ENCODE results near the gene SDC3.
A peak's percentile ranks its signal among the peaks of the same experiment; 100 is the strongest.

Gene SDC3

GRCh38 chr1:30823627-30823968 is 85.0 kb downstream of the SDC3 start:
- Mint-ChIP-seq H3K4me1 (peaks cover 43% of the 10 kb centered on the region), H3K27ac (peak overlapping the region; percentile 81 to 96 (median 83)), H3K4me3 (peak overlapping the region; percentile 80 to 86 (median 83)), H3K27me3 (ENCODE audit: low read depth) (peaks cover 29% of the 10 kb centered on the region), H3K9me3 (no peaks in the 10 kb centered on the region), H3K36me3 (ENCODE audit: low read depth) (no peaks in the 10 kb centered on the region)
- TF ChIP-seq CTCF (IDR thresholded peaks at IDR 0.05; ENCODE audit: unreplicated experiment in 3 of 3) = no peak

GRCh38 chr1:30822966-30823581 is 85.5 kb downstream of the SDC3 start:
- TF ChIP-seq CTCF (IDR thresholded peaks at IDR 0.05; ENCODE audit: unreplicated experiment in 3 of 3) = no peak
- H3K36me3 Mint-ChIP-seq (ENCODE audit: low read depth) = no peaks in the 10 kb centered on the region
- peak overlapping the region; percentile 10 to 36 (median 29) for H3K4me3 Mint-ChIP-seq
- H3K27ac Mint-ChIP-seq = peak overlapping the region in 2 of 3 experiments; percentile 81 to 96
- H3K27me3 Mint-ChIP-seq (ENCODE audit: low read depth) = peaks cover 30% of the 10 kb centered on the region
- peaks cover 47% of the 10 kb centered on the region for H3K4me1 Mint-ChIP-seq
- H3K9me3 Mint-ChIP-seq = no peaks in the 10 kb centered on the region

- no peak for TF ChIP-seq CTCF (IDR thresholded peaks at IDR 0.05; ENCODE audit: unreplicated experiment in 3 of 3)
- peaks cover 28% of the 10 kb centered on the region for H3K27me3 Mint-ChIP-seq (ENCODE audit: low read depth)
- H3K4me3 Mint-ChIP-seq = no peak overlapping the region
- H3K4me1 Mint-ChIP-seq = peaks cover 50% of the 10 kb centered on the region
- H3K9me3 Mint-ChIP-seq = no peaks in the 10 kb centered on the region
- H3K27ac Mint-ChIP-seq = peak overlapping the region in 1 of 3 experiments; percentile 12
- H3K36me3 Mint-ChIP-seq (ENCODE audit: low read depth) = no peaks in the 10 kb centered on the region
Measured at GRCh38 chr1:30822006-30822405, 86.6 kb downstream of the SDC3 start.

GRCh38 chr1:30820299-30820698 is 88.3 kb downstream of the SDC3 start:
- no peak overlapping the region for H3K4me3 Mint-ChIP-seq
- H3K27me3 Mint-ChIP-seq (ENCODE audit: low read depth) = peaks cover 18% of the 10 kb centered on the region
- H3K9me3 Mint-ChIP-seq = no peaks in the 10 kb centered on the region
- no peak overlapping the region for H3K27ac Mint-ChIP-seq
- no peak for TF ChIP-seq CTCF (IDR thresholded peaks at IDR 0.05; ENCODE audit: unreplicated experiment in 3 of 3)
- no peaks in the 10 kb centered on the region for H3K36me3 Mint-ChIP-seq (ENCODE audit: low read depth)
- peaks cover 55% of the 10 kb centered on the region for H3K4me1 Mint-ChIP-seq

Data from nephron (organoid).